Activated naive CD4-positive, alpha-beta T cell treated with anti-CD3 and anti-CD28 coated beads, Interleukin-2, amount 50 U/mL, for 24 hours (primary cell): ENCODE results near the gene DRAXIN.

Experiments used
- H3K27ac Mint-ChIP-seq: one replicate; pipeline ENCODE4 v1.8.0; 2021; ENCODE audit warnings: mild to moderate bottlenecking, mixed read lengths
- H3K27me3 Mint-ChIP-seq: one replicate; pipeline ENCODE4 v1.8.0; 2021; ENCODE audit warnings: mixed read lengths
- H3K36me3 Mint-ChIP-seq: one replicate; pipeline ENCODE4 v1.8.0; 2021; ENCODE audit warnings: mixed read lengths
- H3K4me1 Mint-ChIP-seq: one replicate; pipeline ENCODE4 v1.8.0; 2021; ENCODE audit warnings: mixed read lengths
- H3K4me3 Mint-ChIP-seq: one replicate; pipeline ENCODE4 v1.8.0; 2021; ENCODE audit warnings: mild to moderate bottlenecking, mixed read lengths
- H3K9me3 Mint-ChIP-seq: one replicate; pipeline ENCODE4 v1.8.0; 2021; ENCODE audit warnings: mixed read lengths

The DRAXIN gene

DNA sequence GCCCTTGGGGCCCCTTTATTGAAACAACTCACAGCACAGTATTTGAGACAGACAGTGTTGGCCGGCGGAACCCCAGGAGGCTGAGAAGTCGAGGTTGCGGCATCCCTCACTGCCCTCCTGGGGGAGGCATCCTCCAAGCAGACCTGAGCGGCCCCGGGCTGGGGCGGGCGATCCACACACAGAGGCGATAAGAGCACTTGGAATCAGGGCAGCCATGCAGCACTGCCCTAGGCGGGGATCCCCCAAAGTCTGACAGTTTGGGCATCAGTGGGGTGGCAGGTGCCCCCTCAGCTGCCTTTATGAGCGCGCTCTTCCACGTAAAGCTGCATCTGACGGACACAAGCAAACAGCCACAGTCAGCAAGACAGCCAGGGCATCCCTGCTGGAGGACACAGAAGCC is 17.0 kb upstream of the DRAXIN start:
- Mint-ChIP-seq H3K27me3 (no peaks in the 10 kb centered on the region), H3K9me3 (no peaks in the 10 kb centered on the region), H3K4me3 (no peak overlapping the region), H3K4me1 (peaks cover 9% of the 10 kb centered on the region), H3K27ac (no peak overlapping the region), H3K36me3 (no peaks in the 10 kb centered on the region)

DNA sequence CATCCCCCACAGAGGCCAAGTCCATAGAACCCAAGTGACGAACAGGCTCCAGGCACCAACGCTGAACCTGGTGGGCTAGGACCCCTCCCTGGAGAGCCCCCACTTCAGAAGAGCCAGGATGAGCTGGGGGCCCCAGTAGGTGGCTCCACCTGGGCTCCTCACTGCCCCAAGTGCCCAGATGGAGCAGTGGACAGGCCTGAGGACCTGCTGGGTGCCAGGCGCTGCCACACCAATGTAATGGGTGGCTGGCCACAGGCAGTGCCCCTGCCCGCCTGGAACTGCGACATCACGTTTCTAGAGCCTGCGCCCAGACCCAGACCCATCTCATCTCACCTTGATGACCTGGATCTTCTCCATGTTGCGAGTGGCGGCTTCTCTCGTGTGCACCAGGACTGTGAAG is 16.2 kb upstream of the DRAXIN start:
- no peak overlapping the region for H3K27ac Mint-ChIP-seq
- no peak overlapping the region for H3K4me3 Mint-ChIP-seq
- no peaks in the 10 kb centered on the region for H3K9me3 Mint-ChIP-seq
- no peaks in the 10 kb centered on the region for H3K27me3 Mint-ChIP-seq
- no peaks in the 10 kb centered on the region for H3K36me3 Mint-ChIP-seq
- peaks cover 12% of the 10 kb centered on the region for H3K4me1 Mint-ChIP-seq

DNA sequence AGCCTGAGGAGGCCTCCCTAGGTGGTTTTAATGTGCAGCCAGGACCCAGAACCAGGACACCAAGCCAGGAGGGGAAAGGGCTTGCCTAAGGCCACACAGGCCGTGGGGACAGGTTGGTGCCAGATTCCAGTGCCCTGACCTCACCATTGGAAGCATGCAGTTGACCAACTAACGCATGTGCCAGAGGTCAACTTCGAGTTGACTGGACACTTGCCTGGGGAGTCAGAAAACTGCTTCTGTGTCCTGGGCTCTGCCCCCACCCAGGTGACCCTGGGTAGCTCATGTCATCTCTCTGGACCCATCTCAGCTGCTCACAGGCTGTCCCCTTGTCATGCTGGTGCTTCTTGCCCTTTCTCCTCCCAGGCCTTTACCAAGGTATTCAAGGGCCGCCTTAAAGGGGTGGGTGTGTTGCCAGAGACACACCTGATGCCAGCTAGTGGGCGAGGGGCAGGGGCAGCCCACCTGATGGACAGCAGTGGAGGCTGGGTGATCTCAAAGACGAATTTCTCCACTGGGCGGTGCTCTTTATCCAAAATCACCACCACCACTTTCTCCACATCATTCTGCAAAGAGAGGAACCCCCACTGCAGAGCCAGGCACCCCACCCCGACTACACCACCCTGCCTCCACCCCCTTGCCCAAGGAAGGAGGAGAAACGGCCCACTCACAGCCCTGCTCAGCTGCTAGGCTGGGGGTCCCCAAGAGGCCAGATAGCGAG is 15.0 kb upstream of the DRAXIN start:
- Mint-ChIP-seq H3K4me1 (peaks cover 14% of the 10 kb centered on the region), H3K4me3 (no peak overlapping the region), H3K27me3 (no peaks in the 10 kb centered on the region), H3K9me3 (no peaks in the 10 kb centered on the region), H3K27ac (no peak overlapping the region), H3K36me3 (no peaks in the 10 kb centered on the region)

DNA sequence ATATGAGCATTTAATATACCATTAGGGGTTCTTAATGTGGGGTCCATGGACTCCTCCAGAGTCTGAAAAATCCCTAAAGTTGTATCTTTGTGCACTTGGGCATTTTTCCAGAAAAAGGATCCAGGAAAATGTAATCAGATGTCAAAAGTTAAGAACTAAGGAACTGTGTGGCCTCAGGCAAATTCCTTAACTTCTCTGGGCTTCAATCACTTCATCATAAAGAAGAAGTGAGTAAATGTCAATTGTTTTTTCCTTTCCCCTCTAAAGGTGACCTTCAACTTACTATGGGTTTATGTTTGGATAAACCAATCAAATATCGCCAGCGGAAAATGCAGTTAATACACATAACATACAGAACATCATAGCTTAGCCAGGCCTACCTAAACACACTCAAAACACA is 13.1 kb upstream of the DRAXIN start:
- H3K27ac Mint-ChIP-seq, result no peak overlapping the region
- no peaks in the 10 kb centered on the region for H3K9me3 Mint-ChIP-seq
- H3K4me1 Mint-ChIP-seq, result peaks cover 16% of the 10 kb centered on the region
- no peak overlapping the region for H3K4me3 Mint-ChIP-seq
- H3K27me3 Mint-ChIP-seq, result no peaks in the 10 kb centered on the region
- no peaks in the 10 kb centered on the region for H3K36me3 Mint-ChIP-seq

DNA sequence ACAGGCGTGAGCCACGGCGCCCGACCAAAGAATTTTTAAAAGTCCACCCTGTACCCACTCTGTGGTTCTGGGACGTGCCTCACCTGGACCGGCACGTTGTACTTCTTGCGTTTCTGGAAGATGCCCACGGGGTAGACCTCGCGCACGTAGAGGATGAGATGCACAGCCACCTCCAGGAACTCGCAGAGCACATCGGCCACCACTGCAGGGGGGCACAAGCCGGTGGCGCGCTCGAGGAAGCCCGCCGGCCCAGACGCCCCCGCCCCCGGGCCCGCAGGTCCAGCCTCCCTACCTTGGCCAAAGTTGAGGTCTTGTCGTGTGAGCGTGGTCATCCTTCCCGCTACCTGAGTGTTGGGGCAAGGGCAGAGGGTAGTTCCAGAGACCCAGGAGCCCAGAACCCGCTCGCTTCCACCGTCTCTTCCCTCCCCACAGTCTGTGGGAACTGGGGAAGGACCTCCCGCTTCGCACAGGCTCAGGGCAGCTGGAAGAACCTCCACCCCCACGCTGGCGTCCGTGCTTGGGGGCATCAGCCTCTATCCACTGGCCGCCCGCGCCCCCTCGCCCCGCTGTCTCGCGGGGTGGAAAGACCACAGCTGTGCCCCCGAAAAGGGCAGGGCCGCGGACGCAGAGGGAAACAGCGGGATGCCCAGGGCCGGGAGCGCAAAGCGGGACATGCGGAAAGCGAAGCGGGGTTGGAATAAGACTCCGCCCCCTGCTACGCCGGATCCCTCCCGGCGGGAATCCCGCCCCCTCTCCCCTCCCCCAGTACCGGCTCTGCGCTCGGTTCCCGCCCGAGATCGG is 11.0 kb upstream of the DRAXIN start:
- H3K27ac Mint-ChIP-seq, result peak overlapping the region; percentile 41
- H3K4me1 Mint-ChIP-seq, result peaks cover 16% of the 10 kb centered on the region
- no peaks in the 10 kb centered on the region for H3K9me3 Mint-ChIP-seq
- peak overlapping the region; percentile 88 for H3K4me3 Mint-ChIP-seq
- H3K27me3 Mint-ChIP-seq, result no peaks in the 10 kb centered on the region
- H3K36me3 Mint-ChIP-seq, result no peaks in the 10 kb centered on the region

DNA sequence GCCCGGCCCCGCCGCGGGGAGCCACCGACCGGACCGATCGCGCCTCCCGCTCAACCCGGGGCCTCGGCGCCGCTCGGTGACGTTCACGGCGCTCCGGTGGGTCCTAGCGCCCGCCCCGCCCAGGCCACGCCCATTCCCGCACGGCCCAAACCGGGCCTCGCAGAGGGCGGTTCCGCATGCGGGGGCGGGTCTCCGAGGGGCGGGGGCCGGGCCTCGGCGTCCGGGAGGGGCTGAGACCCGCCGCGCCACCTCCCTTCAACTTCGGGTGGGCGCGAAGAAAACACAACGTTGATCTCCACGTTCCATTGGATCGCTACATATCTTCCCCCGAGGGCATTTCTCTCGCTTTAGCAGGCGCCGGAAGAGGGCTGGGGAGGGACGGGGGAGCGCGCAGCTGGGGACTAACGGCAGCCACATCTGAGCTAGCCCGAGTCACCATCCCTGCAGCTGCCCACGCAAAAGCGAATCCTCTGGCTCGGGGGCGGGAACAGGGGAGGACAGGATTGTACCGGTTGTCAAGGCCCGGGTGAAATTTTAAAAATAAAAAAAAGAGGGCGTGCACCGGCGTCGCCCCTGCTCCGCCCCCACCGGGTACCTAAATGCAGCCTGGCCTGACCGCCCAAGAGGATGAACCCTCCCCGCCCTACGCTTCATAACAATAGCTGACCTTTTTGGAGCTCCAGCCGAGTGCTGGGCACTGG is 10.3 kb upstream of the DRAXIN start, which contains the start of gene MAD2L2:
Gene MAD2L2 (minus strand): TSS at position 78 of the 701 bp plus-strand sequence. CDS start 547 bp downstream, outside the sequence.
- Mint-ChIP-seq H3K4me1 (peaks cover 16% of the 10 kb centered on the region), H3K27ac (peak within 1 kb of the TSS; percentile 85), H3K27me3 (no peaks in the 10 kb centered on the region), H3K4me3 (peak within 1 kb of the TSS; percentile 92), H3K9me3 (no peaks in the 10 kb centered on the region), H3K36me3 (no peaks in the 10 kb centered on the region)

DNA sequence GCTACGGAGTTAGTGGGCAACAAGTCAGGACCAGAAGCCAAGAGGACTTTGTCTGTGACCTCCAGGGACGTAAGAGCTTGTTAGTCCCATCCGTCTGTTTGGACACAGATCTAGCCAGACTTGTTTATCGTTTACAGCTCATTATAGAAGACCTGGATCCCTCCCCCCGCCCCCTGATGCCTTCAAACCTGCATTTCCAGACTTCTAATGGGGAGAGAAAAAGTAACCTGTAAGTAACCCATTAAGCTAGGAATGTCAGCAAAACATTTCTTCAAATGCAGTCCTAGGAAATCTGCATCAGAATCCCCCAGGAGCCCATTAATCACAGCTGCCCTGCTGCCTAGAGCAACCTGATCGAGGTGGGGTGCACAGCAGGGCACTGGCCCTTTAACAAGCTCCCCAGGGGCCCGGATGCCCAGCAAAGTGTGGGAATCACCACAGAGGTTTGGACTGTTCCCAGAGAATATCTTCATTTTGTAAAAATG is 9.2 kb upstream of the DRAXIN start:
- H3K36me3 Mint-ChIP-seq, result no peaks in the 10 kb centered on the region
- H3K27ac Mint-ChIP-seq, result no peak overlapping the region
- H3K9me3 Mint-ChIP-seq, result no peaks in the 10 kb centered on the region
- peaks cover 16% of the 10 kb centered on the region for H3K4me1 Mint-ChIP-seq
- peaks cover 1% of the 10 kb centered on the region for H3K27me3 Mint-ChIP-seq
- peak overlapping the region; percentile 63 for H3K4me3 Mint-ChIP-seq

DNA sequence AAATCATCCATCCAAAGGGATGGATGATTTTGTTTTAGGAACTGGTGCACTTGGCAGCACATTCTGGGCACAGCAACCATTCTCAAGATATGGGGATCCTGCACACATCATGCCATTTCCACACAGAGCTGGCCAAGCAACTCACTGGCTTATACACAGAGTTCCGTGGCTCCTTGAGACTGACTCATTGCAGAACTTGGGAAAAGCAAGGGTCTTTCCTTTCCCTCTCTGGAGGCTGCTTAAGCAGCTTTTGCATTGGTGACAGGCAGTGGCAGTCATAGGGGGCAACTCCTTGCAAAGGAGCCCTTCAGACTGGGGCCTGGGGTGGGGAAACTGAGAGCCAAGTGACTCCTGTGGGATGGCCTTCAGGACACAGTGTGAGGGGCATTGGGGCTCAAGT is 8.7 kb upstream of the DRAXIN start:
- no peak overlapping the region for H3K27ac Mint-ChIP-seq
- peaks cover 16% of the 10 kb centered on the region for H3K4me1 Mint-ChIP-seq
- H3K27me3 Mint-ChIP-seq, result peaks cover 3% of the 10 kb centered on the region
- no peak overlapping the region for H3K4me3 Mint-ChIP-seq
- H3K36me3 Mint-ChIP-seq, result no peaks in the 10 kb centered on the region
- H3K9me3 Mint-ChIP-seq, result no peaks in the 10 kb centered on the region

DNA sequence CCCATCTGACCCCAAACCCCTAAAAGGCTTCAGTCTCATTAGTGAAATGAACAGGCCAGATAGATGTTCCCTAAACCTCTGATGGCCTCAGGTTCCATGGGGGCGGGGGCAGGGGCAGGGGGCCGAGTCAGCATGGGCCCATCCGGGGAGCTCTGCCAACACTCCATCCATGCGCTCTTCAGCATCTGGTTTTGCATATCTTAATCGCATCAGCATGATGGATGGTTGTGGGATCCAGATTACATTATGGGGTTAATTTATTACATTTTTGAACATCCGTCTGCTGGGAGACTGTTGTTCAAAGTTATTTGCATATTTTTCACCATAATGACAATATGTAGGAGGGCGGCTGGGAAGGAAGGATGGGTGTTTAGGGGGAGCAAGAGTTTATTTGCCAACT is 7.4 kb upstream of the DRAXIN start:
- Mint-ChIP-seq H3K36me3 (no peaks in the 10 kb centered on the region), H3K27ac (no peak overlapping the region), H3K4me1 (peaks cover 12% of the 10 kb centered on the region), H3K9me3 (no peaks in the 10 kb centered on the region), H3K27me3 (peaks cover 5% of the 10 kb centered on the region), H3K4me3 (no peak overlapping the region)

DNA sequence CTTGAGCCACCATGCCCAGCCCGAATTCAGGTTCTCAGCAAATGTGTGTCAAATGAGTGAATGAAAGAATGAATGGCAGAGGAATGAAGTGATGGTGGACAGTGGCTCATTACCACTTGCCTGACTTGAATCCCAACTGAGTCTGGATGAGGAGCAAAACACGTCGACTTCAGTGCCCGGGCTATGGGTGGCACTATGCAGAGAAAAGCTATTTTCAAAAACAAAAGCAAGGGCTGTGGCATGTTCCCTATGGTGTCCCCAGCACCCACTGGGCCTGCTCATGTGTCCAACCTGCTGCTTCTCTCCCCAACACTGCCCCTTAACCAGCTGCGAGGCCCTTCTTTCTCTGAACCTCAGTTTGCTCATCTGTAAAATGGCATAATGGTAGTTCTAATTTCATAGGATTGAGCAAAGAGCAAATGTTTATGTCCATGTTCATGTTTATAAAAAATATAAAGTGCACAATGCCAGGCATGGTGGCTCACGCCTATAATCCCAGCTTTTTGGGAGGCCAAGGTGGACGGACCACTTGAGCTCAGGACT is 6.2 kb upstream of the DRAXIN start:
- Mint-ChIP-seq H3K4me3 (no peak overlapping the region), H3K9me3 (no peaks in the 10 kb centered on the region), H3K36me3 (no peaks in the 10 kb centered on the region), H3K4me1 (peaks cover 7% of the 10 kb centered on the region), H3K27ac (no peak overlapping the region), H3K27me3 (peaks cover 13% of the 10 kb centered on the region)

DNA sequence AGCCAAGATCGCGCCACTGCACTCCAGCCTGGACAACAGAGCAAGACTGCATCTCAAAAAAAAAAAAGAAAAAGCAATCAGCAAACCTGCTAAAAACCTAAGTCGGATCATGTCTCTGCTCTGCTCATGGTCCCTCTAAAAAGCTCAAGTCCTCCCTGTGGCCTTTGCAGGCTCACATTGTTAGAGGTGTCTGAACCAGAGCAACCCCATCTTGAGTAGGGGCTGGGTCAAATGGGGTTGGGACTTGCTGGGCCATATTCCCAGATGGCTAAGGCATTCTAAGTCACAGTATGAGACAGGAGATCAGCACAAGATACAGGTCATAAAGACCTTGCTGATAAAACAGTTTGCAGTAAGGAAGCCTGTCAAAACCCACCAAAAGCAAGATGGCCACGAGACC is 3.0 kb upstream of the DRAXIN start:
- Mint-ChIP-seq H3K4me1 (peaks cover 21% of the 10 kb centered on the region), H3K9me3 (no peaks in the 10 kb centered on the region), H3K27ac (no peak overlapping the region), H3K4me3 (no peak overlapping the region), H3K36me3 (no peaks in the 10 kb centered on the region), H3K27me3 (peaks cover 21% of the 10 kb centered on the region)

DNA sequence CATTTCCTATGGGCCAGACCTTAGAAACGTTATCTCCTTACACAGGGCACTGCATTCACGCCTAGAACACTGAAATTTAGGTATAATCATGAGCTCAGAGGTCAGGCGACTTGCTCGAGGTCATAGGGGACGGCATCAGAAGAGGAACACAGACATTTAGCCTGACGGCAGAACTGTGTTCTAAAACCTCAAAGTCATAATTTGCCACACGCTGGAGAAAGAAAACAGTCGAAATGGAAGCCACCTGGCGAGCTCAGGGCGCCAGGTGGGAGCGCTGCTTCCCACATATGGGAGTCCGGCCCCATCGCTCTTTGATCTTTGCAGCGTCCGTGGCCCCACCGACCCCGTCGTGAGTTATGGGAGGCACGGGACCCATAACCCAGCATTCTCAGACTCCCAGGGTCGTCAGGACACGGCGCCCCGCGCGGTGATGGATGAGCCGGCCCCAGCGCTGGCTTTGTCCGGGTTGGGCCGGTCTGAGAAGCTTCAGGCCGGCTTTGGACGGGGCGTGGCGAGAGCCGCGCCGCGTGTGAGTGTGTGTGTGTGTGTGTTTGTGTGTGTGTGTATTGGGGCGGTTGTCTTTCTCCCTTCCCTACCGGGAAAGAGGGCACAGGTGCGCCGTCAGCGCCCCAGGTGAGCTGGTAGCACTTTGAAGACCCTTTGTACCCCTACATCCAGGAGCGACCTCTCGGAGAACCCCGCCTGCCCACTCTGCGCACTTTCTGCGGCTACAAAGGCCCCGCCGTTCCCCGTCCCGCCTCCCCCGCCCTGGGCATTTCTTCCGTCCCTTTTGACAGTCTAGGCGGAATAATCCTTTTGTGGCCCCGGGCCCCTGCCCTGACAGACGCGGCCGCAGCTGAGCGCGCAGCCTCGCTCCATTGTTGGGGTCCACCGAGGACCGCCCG is 861 bp upstream of the DRAXIN start:
- peaks cover 25% of the 10 kb centered on the region for H3K27me3 Mint-ChIP-seq
- no peaks in the 10 kb centered on the region for H3K9me3 Mint-ChIP-seq
- H3K4me3 Mint-ChIP-seq, result peak overlapping the region; percentile 70
- peaks cover 26% of the 10 kb centered on the region for H3K4me1 Mint-ChIP-seq
- H3K27ac Mint-ChIP-seq, result no peak overlapping the region
- no peaks in the 10 kb centered on the region for H3K36me3 Mint-ChIP-seq

DNA sequence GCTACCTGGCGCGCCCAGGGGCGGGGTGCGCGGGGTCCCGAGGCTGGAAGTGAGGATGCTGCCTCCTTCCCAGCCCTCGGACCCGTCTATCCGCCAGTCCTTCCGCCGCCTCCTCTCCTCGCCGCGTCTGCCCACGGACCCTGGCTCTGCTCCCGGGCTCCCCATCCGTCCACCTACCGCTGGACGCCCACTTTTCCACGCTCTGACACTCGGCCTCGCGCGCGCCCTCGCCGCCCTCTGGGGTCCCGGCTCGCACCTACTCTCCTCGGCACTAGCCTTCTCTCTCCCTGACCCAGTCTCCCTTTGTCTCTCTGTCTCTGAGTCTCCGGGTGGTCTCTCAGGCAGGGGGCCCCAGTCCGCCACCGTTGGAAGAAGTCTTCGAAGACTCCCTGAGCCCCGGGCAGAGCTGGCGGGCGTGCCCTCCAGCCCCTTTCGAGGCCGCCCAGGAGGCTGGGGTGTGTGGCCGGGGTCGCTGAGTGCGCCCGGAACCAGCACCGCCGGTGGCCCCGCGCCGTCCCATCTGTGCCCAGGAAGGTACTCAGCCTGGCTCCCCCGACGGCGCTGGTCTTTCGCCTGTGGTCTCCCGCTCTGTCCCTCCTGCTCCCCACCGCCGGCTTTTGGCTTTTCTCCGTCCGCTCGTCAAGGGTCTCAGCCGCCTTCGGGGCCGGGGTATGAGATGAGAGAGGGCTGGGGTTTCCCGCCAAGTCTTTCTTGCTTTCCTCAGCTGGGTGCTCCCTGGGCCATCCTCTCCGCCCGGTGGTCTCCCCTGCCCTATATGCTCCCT is 610 bp downstream of the DRAXIN start:
- Mint-ChIP-seq H3K27me3 (peaks cover 24% of the 10 kb centered on the region), H3K9me3 (no peaks in the 10 kb centered on the region), H3K4me1 (peaks cover 26% of the 10 kb centered on the region), H3K4me3 (peak overlapping the region; percentile 76), H3K27ac (no peak overlapping the region), H3K36me3 (no peaks in the 10 kb centered on the region)

DNA sequence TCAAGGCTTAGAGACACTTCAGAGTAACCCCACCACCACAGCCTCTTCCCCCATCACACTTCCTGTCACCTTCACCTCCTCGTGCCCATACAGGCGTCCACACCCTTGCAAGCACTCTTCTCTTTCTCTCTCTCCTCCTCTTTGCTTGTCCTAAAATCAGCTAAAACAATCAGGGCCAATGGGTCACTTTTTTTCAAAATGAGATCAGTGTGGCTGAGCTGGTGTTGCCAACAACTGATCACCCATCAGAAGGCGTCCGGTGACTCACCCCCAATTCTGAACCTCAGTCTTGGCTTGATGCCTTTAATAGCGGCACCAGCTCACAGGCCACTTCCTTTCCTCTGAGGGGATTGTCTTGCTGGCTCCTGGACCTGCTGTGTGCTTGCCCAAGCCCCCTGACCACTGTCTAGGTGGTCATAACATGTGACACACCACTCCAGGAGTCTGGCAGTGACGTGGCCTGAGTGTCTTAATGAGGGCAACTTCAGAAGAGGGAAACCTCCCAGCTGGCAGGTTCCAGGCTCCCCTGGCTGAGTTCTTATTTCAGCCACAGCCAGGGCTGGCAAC is 1.6 kb downstream of the DRAXIN start:
- Mint-ChIP-seq H3K36me3 (no peaks in the 10 kb centered on the region), H3K4me1 (peaks cover 26% of the 10 kb centered on the region), H3K27ac (peak overlapping the region; percentile 25)

More for the DNA sequence above, 1.6 kb downstream of the DRAXIN start:
- Mint-ChIP-seq H3K4me3 (peak overlapping the region; percentile 12), H3K9me3 (no peaks in the 10 kb centered on the region), H3K27me3 (peaks cover 20% of the 10 kb centered on the region)
